GM12891 (cell line): ENCODE data around the gene EFCAB12.

Experiments used
- POLR2AphosphoS5 ChIP-seq: IDR thresholded peaks from 2 replicates; pipeline ENCODE4 v1.6.1; 2011; ENCODE audit warnings: low read depth, low read length, control low read depth
- POU2F2 ChIP-seq: IDR thresholded peaks from 2 replicates; pipeline ENCODE4 v1.6.1; 2011; ENCODE audit warnings: low read depth, mild to moderate bottlenecking, control low read depth, low read length, moderate library complexity

DNA sequence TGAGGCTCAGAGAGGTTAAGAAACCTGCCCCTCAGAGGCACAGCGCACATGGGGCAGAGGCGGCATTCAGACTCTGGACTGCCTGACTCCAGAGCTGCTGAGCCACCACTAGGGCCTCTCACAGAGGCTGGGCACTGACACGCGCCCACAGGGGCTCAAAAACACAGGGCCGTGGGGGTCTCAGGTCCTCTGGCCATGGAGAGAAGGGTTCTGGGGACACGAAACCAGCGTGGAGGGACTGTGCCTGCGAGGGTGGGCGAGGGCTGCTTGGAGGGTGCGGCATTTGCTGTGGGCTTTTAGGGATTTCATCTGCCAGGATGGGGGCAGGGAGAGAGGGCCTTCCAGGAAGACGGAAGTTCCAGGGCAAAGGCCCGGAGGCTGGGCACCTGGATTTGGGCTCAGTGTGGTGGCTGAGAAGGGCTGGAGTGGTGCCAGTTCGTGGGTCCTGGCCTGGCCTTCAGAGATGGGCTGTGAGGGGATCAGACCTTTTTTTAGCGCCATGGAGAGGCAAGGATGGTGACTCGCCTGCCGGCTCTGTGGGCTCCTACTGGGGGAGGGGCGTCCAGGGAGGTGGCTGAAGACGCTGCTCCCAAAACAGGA is 69.6 kb downstream of the EFCAB12 start:
- TF ChIP-seq POLR2AphosphoS5 = no peak
- TF ChIP-seq POU2F2 = no peak
